Middle frontal gyrus (tissue), 1 donor: ENCODE results near the gene CCDC178.
A peak's percentile ranks its signal among the peaks of the same experiment; 100 is the strongest.
"Not testable (repeated sequence)": the region's sequence is repeated elsewhere in the genome, so short reads cannot be mapped to it uniquely, and the experiment has no call there.

Experiments
- DNase-seq: peaks from one replicate; pipeline ENCODE4 v3.0.0-alpha.2; 2015; ENCODE audit warnings: low spot score; ENCODE audit errors: extremely low spot score

The CCDC178 gene

GRCh38 chr18:32998921-32999320 is 441.6 kb downstream of the CCDC178 start:
- DNase-seq = no peak

GRCh38 chr18:32998285-32998684 is 442.2 kb downstream of the CCDC178 start:
- no peak for DNase-seq

- no peak for DNase-seq
These were observed 456.8 kb downstream of the CCDC178 start for GRCh38 chr18:32983721-32984120.

- no peak for DNase-seq
These were observed 459.6 kb downstream of the CCDC178 start for GRCh38 chr18:32980896-32981295.

- DNase-seq = no peak
These were observed 465.0 kb downstream of the CCDC178 start for GRCh38 chr18:32975501-32975900.

GRCh38 chr18:32975163-32975436 is 465.4 kb downstream of the CCDC178 start:
- no peak for DNase-seq

GRCh38 chr18:32974421-32975162 is 465.9 kb downstream of the CCDC178 start:
- no peak for DNase-seq

- DNase-seq = no peak
These were observed 472.3 kb downstream of the CCDC178 start for GRCh38 chr18:32968248-32968647.

GRCh38 chr18:32966141-32966540 is 474.4 kb downstream of the CCDC178 start:
- DNase-seq = no peak

GRCh38 chr18:32961538-32961937 is 479.0 kb downstream of the CCDC178 start:
- no peak for DNase-seq

- no peak for DNase-seq
These were observed 481.8 kb downstream of the CCDC178 start for GRCh38 chr18:32958746-32959145.

- DNase-seq = no peak
These were observed 483.8 kb downstream of the CCDC178 start for GRCh38 chr18:32956591-32957315.

- not testable (repeated sequence) for DNase-seq
These were observed 488.2 kb downstream of the CCDC178 start for GRCh38 chr18:32952318-32952717.

GRCh38 chr18:32937597-32937996 is 502.9 kb downstream of the CCDC178 start:
- no peak for DNase-seq

- no peak for DNase-seq
These were observed 503.5 kb downstream of the CCDC178 start for GRCh38 chr18:32937066-32937465.

GRCh38 chr18:32934201-32934600 is 506.3 kb downstream of the CCDC178 start:
- no peak for DNase-seq

GRCh38 chr18:32930695-32931301 is 509.7 kb downstream of the CCDC178 start:
- no peak for DNase-seq

- no peak for DNase-seq
These were observed 511.3 kb downstream of the CCDC178 start for GRCh38 chr18:32929213-32929612.

- DNase-seq = no peak
These were observed 517.5 kb downstream of the CCDC178 start for GRCh38 chr18:32922951-32923430.

- DNase-seq = peak; percentile 9
These were observed 519.4 kb downstream of the CCDC178 start for GRCh38 chr18:32920796-32921787.

GRCh38 chr18:32919799-32920198 is 520.7 kb downstream of the CCDC178 start:
- DNase-seq = no peak
